GM10266 (cell line): ENCODE data around the gene COA8.
"Not testable (repeated sequence)": the region's sequence is repeated elsewhere in the genome, so short reads cannot be mapped to it uniquely, and the experiment has no call there.

Source experiments
- DNase-seq: peaks from one replicate; pipeline ENCODE4 v3.0.0; 2012; ENCODE audit errors: extremely low spot score
- TF ChIP-seq, protein P1 (sequence below): IDR thresholded peaks from 2 replicates; pipeline ENCODE4 v1.5.1; 2012; ENCODE audit warnings: mild to moderate bottlenecking, low read depth; ENCODE audit not compliant: control insufficient read depth, insufficient read depth; ENCODE audit errors: missing control alignments

Gene COA8

DNA sequence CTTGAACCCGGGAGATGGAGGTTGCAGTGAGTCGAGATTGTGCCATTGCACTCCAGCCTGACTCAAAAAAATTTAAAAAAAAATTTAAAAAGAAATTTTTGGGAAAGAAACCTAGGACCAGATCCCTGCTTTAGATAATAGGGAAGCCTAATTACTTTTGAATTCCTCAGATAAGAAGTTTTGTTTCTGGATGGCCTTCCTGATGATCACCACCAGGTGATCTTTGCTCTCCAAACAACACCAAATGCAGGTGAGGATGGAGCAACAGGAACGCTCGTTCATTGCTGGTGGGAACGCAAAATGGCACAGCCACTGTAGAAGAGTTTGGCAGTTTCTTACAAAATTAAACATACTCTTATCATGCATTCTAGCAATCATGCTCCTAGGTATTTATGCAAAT lies 37.7 kb downstream of the COA8 start:
- TF ChIP-seq, protein P1, sequence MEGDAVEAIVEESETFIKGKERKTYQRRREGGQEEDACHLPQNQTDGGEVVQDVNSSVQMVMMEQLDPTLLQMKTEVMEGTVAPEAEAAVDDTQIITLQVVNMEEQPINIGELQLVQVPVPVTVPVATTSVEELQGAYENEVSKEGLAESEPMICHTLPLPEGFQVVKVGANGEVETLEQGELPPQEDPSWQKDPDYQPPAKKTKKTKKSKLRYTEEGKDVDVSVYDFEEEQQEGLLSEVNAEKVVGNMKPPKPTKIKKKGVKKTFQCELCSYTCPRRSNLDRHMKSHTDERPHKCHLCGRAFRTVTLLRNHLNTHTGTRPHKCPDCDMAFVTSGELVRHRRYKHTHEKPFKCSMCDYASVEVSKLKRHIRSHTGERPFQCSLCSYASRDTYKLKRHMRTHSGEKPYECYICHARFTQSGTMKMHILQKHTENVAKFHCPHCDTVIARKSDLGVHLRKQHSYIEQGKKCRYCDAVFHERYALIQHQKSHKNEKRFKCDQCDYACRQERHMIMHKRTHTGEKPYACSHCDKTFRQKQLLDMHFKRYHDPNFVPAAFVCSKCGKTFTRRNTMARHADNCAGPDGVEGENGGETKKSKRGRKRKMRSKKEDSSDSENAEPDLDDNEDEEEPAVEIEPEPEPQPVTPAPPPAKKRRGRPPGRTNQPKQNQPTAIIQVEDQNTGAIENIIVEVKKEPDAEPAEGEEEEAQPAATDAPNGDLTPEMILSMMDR = no peak
- DNase-seq = no peak

DNA sequence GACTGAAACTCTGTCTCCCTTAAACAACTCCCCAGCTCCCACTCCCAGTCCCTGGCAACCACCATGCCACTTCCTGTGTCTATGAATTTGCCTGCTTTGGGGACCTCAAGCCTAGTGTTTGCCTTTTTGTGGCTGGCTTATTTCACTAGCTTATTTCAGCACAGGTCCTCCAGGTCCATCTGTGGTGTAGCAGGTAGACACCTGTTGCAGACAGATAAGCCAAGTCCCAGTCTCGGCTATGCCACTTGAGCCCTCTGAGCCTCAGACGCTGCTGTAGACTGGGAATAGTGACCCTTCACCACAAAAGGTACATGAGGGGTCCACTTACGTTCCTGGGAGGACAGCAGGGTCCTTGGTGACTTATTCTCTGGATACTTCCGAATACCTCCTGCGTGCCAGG lies 41.9 kb downstream of the COA8 start:
- TF ChIP-seq, protein P1 = no peak
- no peak for DNase-seq

DNA sequence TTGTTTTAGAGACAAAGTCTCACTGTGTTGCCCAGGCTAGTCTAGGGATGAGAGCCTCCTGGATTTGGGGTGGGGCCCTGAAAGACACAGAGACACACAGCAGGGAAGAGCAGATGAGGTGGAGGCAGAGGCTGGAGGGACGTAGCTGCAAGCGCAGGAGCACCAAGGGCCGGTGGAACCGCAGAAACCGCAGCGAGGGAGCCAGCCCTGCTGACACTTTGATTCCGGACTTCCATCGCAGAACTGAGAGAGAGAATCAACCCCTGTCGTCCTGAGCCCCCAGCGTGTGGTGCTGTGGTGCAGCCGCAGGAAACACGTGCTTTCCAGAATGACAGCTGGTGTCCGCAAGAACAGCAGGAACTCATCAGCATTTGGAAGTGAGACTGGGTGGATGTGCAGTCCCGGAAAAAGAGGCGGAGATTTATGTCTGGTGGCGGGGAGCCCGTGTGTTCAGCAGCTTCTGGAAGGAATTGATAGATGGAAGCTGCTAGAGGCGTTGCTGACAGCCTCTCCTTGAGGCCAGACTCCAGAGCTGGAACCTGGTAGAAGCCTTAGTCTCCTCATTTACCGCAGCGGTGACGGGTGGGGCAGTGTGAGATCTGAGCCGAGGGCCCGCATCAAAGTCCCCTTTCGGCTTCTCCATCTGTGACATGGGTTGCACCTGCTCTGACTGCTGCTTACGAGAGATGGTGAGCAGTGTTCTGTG lies 44.4 kb downstream of the COA8 start:
- no peak for DNase-seq
- TF ChIP-seq, protein P1 = peak; percentile 36

DNA sequence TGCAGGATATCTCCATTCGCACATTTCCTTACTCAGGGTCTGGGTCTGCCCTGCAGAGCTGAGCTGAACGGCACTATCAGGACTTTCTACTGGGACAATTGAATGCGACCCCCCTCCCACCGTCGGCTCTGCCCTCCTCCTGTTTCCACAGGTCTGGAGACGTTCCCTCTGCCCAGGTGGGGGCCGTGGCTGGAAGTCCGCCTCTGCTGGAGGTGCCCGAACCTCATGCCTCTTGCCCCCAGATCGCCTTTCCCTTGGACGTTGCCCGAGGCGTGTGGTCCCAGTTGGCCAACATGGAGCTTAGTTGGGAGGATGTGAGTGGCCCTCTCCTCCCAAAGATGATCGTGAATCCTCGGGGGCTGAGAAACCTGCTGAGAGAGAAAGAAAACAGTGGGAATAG lies 45.1 kb downstream of the COA8 start:
- TF ChIP-seq, protein P1 = no peak

DNA sequence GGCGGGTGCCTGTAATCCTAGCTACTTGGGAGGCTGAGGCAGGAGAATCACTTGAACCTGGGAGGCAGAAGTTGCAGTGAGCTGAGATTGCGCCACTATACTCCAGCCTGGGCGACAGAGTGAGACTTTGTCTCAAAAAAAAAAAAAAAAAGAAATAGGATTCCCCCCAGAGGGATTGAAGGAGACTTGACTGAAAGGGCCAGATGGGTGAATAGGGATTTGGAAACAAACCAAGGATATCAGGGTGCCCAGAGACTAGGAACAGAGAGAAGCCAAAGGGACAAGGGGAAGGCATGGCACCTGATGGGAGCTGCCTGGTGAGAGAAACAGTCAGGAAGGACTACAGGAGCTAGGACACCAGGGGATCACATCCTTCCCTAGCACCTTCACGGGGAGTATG lies 46.3 kb downstream of the COA8 start:
- DNase-seq = not testable (repeated sequence)

More for the DNA sequence above, 45.1 kb downstream of the COA8 start:
- no peak for DNase-seq

DNA sequence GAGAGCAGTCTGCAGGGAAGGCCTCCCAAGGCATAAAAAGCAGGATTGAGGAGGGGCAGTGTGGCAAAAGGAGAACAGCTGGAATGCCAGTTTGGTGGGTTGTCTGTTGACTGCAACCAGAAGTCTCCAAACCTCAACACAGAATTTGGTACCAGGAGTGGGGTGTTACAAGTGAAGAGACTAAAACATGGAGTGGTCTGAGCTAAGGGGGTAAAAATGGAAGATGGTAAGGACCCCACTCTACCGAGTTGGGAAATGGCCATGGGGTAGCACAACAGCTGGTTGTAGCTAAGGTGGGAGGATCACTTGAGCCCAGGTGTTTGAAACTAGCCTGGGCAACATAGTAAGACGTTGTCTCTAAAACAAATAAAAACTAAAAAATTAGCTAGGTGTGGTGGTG lies 48.5 kb downstream of the COA8 start:
- no peak for DNase-seq
- TF ChIP-seq, protein P1 = no peak

DNA sequence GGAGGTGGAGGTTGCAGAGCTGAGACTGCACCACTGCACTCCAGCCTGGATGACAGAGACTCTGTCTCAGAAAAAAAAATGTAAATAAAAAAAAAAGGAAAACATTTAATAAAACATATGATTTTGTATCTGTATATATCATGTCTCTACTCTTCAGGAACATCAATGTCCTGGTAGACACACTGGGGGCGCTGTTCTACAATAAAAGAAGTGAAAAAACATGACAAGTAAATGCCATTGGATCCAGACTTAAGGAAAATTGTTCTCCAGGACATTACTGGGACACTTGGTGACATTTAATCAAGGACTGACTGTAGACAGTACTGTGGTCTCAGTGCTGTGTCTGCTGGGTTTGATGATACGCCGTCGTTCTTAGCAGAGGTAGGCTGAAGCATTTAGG lies 50.8 kb downstream of the COA8 start:
- no peak for DNase-seq
- TF ChIP-seq, protein P1 = peak; percentile 26
